ENCODE results near the gene FRS2. TPM values are rescaled to one million over a fixed set of nuclear protein-coding genes. Genes with fewer than 3 reads are reported as not detected.

The FRS2 gene
- total RNA-seq, 2 experiments from 2014 or later = 21.7 to 24.9 TPM

DNA sequence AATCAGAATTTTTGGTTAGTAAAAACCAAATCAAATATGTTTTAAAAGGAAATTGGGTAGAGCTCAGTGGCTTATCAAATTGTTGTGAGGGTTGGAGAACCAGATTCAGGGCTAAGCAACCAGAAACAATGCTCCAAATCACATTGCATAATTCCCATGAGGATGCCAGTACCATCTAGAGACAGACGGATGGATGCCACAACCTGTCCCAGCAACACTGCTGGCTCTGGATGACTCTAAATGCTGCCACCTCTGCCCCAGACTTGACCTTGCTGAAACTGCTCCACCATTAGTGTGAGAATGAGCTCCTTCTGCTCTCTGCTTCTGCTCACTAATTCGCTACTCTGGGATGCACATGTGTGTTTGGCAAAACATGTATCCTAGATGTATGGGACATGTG lies 43.9 kb downstream of the FRS2 start:
- intact Hi-C loops (cut with DNase I, micrococcal nuclease) = no loop called here
- Histone ChIP-seq H3K4me3 (ENCODE audit: low read length) (no peak overlapping the region), H3K27me3 (ENCODE audit: control insufficient read depth in 1 of 2, insufficient read depth in 2 of 2, low read length in 2 of 2) (no peaks in the 10 kb centered on the region), H3K4me1 (ENCODE audit: insufficient read depth, low read length) (no peaks in the 10 kb centered on the region), H3K36me3 (ENCODE audit: insufficient read depth, low read length) (no peaks in the 10 kb centered on the region), H3K27ac (ENCODE audit: low read depth in 1 of 2, low read length in 2 of 2) (no peak overlapping the region), H3K9me3 (ENCODE audit: control insufficient read depth in 1 of 2, insufficient read depth in 1 of 2, low read length in 2 of 2) (peaks cover 0 to 4% of the 10 kb centered on the region in 2 experiments)
- ATAC-seq (ENCODE audit: poor library complexity) (no peak), DNase-seq (no peak)
- Mint-ChIP-seq H3K4me3 (no peak overlapping the region), H3K27me3 (no peaks in the 10 kb centered on the region), H3K4me1 (ENCODE audit: low read depth) (peaks cover 65% of the 10 kb centered on the region), H3K27ac (no peak overlapping the region), H3K36me3 (ENCODE audit: low read depth) (peaks cover 5% of the 10 kb centered on the region), H3K9me3 (no peaks in the 10 kb centered on the region)
- TF ChIP-seq, protein P1, sequence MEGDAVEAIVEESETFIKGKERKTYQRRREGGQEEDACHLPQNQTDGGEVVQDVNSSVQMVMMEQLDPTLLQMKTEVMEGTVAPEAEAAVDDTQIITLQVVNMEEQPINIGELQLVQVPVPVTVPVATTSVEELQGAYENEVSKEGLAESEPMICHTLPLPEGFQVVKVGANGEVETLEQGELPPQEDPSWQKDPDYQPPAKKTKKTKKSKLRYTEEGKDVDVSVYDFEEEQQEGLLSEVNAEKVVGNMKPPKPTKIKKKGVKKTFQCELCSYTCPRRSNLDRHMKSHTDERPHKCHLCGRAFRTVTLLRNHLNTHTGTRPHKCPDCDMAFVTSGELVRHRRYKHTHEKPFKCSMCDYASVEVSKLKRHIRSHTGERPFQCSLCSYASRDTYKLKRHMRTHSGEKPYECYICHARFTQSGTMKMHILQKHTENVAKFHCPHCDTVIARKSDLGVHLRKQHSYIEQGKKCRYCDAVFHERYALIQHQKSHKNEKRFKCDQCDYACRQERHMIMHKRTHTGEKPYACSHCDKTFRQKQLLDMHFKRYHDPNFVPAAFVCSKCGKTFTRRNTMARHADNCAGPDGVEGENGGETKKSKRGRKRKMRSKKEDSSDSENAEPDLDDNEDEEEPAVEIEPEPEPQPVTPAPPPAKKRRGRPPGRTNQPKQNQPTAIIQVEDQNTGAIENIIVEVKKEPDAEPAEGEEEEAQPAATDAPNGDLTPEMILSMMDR (IDR thresholded peaks at IDR 0.05) = no peak
- ChIA-PET POLR2A (no interaction called here), CTCF (no interaction called here)

DNA sequence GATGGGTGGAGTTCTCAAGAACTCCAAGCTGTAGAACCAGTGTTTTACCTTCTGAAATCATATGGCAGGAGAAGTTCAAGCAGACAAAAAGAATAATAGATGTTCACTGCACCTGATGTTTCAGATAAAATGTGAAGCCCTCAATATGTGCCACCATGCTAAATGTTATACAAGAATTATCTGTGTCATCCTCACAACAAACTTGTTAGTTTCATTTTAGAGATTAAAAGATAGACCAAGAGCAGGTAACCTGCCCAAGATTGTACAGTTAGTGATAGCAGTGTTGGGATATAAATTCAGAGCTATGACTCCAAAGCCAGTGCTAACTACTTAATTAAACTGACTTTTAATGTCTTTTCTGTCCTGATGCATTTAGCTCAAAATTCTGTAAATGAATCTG lies 44.7 kb downstream of the FRS2 start:
- intact Hi-C loops (cut with DNase I, micrococcal nuclease) = no loop called here
- Mint-ChIP-seq H3K27ac (no peak overlapping the region), H3K4me3 (no peak overlapping the region), H3K4me1 (ENCODE audit: low read depth) (peaks cover 65% of the 10 kb centered on the region), H3K9me3 (peaks cover 2% of the 10 kb centered on the region), H3K27me3 (no peaks in the 10 kb centered on the region), H3K36me3 (ENCODE audit: low read depth) (peaks cover 13% of the 10 kb centered on the region)
- H3K27ac ChIP-seq (ENCODE audit: low read depth in 1 of 2, low read length in 2 of 2) = no peak overlapping the region
- H3K36me3 ChIP-seq (ENCODE audit: insufficient read depth, low read length) = no peaks in the 10 kb centered on the region
- TF ChIP-seq, protein P1 (IDR thresholded peaks at IDR 0.05) = no peak
- no peak overlapping the region for H3K4me3 ChIP-seq (ENCODE audit: low read length)
- H3K27me3 ChIP-seq (ENCODE audit: control insufficient read depth in 1 of 2, insufficient read depth in 2 of 2, low read length in 2 of 2) = no peaks in the 10 kb centered on the region
- H3K4me1 ChIP-seq (ENCODE audit: insufficient read depth, low read length) = no peaks in the 10 kb centered on the region
- no peak for DNase-seq
- peaks cover 0 to 4% of the 10 kb centered on the region in 2 experiments for H3K9me3 ChIP-seq (ENCODE audit: control insufficient read depth in 1 of 2, insufficient read depth in 1 of 2, low read length in 2 of 2)
- CTCF ChIA-PET = interaction anchor here (1.2 kb wide), 1 partner anchor 45 kb away, joined by 4 read pairs; the partner anchor contains the start of gene FRS2
- no peak for ATAC-seq (ENCODE audit: poor library complexity)
- POLR2A ChIA-PET = no interaction called here

DNA sequence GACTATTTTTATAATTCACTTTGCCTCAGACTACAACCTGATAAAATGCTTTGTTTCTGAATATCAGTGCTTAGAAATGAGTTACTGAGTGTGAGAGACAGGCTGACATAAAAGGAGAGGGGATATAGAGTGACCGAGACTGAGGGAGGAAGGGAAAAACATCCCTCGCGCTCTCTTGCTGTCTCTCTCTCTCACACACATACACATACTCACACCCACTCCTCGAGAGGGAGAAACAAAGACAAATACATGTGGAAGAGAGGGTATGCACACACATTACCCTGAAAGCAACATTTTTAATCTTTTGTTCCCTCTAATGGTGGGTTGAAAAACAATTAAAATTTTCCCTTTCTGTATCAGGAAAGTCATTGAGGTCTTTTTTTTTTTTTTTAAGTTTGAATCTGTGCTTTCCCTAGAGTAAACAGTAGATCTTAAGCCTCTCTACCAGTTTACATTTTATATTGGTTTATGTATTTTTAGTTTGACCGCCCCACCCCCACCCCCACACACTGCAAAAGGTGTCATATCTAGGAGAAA lies 45.3 kb downstream of the FRS2 start:
- ChIA-PET CTCF (interaction anchor here (0.7 to 1.2 kb wide), 2 partner anchors 8 to 45 kb away, joined by 3 to 4 read pairs; partner anchors contain the start of gene FRS2), POLR2A (no interaction called here)
- DNase-seq (no peak), ATAC-seq (ENCODE audit: poor library complexity) (no peak)
- Mint-ChIP-seq H3K27me3 (no peaks in the 10 kb centered on the region), H3K27ac (no peak overlapping the region), H3K4me3 (no peak overlapping the region), H3K36me3 (ENCODE audit: low read depth) (peaks cover 19% of the 10 kb centered on the region), H3K4me1 (ENCODE audit: low read depth) (peaks cover 65% of the 10 kb centered on the region), H3K9me3 (peaks cover 7% of the 10 kb centered on the region)
- no peaks in the 10 kb centered on the region for H3K27me3 ChIP-seq (ENCODE audit: control insufficient read depth in 1 of 2, insufficient read depth in 2 of 2, low read length in 2 of 2)
- intact Hi-C loops (cut with DNase I, micrococcal nuclease) = no loop called here
- H3K36me3 ChIP-seq (ENCODE audit: insufficient read depth, low read length) = no peaks in the 10 kb centered on the region
- no peak overlapping the region for H3K27ac ChIP-seq (ENCODE audit: low read depth in 1 of 2, low read length in 2 of 2)
- TF ChIP-seq, protein P1 (IDR thresholded peaks at IDR 0.05) = no peak
- H3K4me1 ChIP-seq (ENCODE audit: insufficient read depth, low read length) = no peaks in the 10 kb centered on the region
- no peak overlapping the region for H3K4me3 ChIP-seq (ENCODE audit: low read length)
- peaks cover 0 to 4% of the 10 kb centered on the region in 2 experiments for H3K9me3 ChIP-seq (ENCODE audit: control insufficient read depth in 1 of 2, insufficient read depth in 1 of 2, low read length in 2 of 2)

Data from CD4-positive, alpha-beta T cell (primary cell).